HG02973 (cell line): ENCODE measurements around the gene PTPRB.

Source experiments
- ATAC-seq: cut with Tn5 transposase; IDR thresholded peaks from one replicate; pipeline ENCODE4 v1.9.1; 2021; ENCODE audit warnings: moderate library complexity; ENCODE audit not compliant: unreplicated experiment

Gene PTPRB

GRCh38 chr12:70467476-70467875 lies 169.8 kb downstream of the PTPRB start:
- ATAC-seq: no peak

- no peak for ATAC-seq
These were observed 170.5 kb downstream of the PTPRB start for GRCh38 chr12:70466753-70467152.
